Endothelial cell of umbilical vein (primary cell): ENCODE measurements around the gene SPINK6. TPM values are rescaled to one million over a fixed set of nuclear protein-coding genes. Genes with fewer than 3 reads are reported as not detected.

Experiments used
- BruUV-seq: library from RNA; stranded (reverse); fragments of 400-500 nt; replicated peaks from 2 replicates; lab custom pipeline; 2021; lab: Mats Ljungman, UMichigan
- CTCF ChIA-PET: fragments of 300-600, 350-600 bp; sonication (Branson Sonifier 250); formaldehyde crosslinking; loops from one replicate; lab custom pipeline; 2021; ENCODE audit warnings: antibody characterized with exemption, inconsistent platforms; lab: Charles Lee
- POLR2A ChIA-PET: fragments of 300-600, 350-600 bp; sonication (Branson Sonifier 250); formaldehyde crosslinking; loops from one replicate; lab custom pipeline; 2021; ENCODE audit warnings: antibody characterized with exemption, inconsistent platforms; lab: Charles Lee
- DNase-seq: peaks from one replicate; pipeline ENCODE4 v3.0.0-alpha.2; 2011; ENCODE audit warnings: low read depth, low spot score
- FAIRE-seq: peaks from 2 replicates; lab custom pipeline; 2011; peaks lifted over from hg19 to GRCh38; lab: Jason Lieb, UNC
- H2AFZ ChIP-seq: 2 replicates; pipeline ENCODE4 v1.6.0; 2012; ENCODE audit warnings: low read depth, low read length, control low read depth, inconsistent platforms
- H3K27ac ChIP-seq: 2 replicates; pipeline ENCODE4 v1.5.1; 2011; ENCODE audit warnings: low read depth, mild to moderate bottlenecking, control low read depth, low read length, moderate library complexity; ENCODE audit not compliant: insufficient read depth
- H3K27me3 ChIP-seq, 2 experiments: 2 replicates each; pipeline versions ENCODE4 v1.6.0 to v1.6.1; 2011; ENCODE audit warnings: low read length in 2 of 2, mixed read lengths in 1 of 2; ENCODE audit not compliant: control insufficient read depth in 2 of 2, insufficient read depth in 2 of 2
- H3K36me3 ChIP-seq, 2 experiments: 2 replicates in 1 of 2; 3 replicates in 1 of 2; pipeline ENCODE4 v1.5.1; 2011; ENCODE audit warnings: low read length in 2 of 2, mild to moderate bottlenecking in 1 of 2, moderate library complexity in 1 of 2; ENCODE audit not compliant: control insufficient read depth in 2 of 2, insufficient read depth in 2 of 2; ENCODE audit errors: extremely low read depth in 1 of 2
- H3K4me1 ChIP-seq: 3 replicates; pipeline ENCODE4 v1.5.1; 2011; ENCODE audit warnings: mild to moderate bottlenecking, low read length; ENCODE audit not compliant: control insufficient read depth, insufficient read depth; ENCODE audit errors: extremely low read depth
- H3K4me2 ChIP-seq: 2 replicates; pipeline ENCODE4 v1.6.1; 2011; ENCODE audit warnings: low read length, control low read depth, mixed read lengths; ENCODE audit not compliant: insufficient read depth
- H3K4me3 ChIP-seq, 3 experiments: fragments of 200-600 bp in 1 of 3; sonication (generic), shearing (Covaris generic) in 1 of 3; replicated peaks in 1 of 3; 2 replicates each; pipeline ENCODE4 v1.5.1; 2011 to 2016; ENCODE audit warnings: control low read depth in 3 of 3, low read length in 3 of 3, mild to moderate bottlenecking in 2 of 3, inconsistent platforms in 1 of 3, low read depth in 1 of 3, moderate library complexity in 1 of 3; ENCODE audit not compliant: insufficient read depth in 1 of 3
- H3K79me2 ChIP-seq: 2 replicates; pipeline ENCODE4 v1.6.0; 2012; ENCODE audit warnings: low read length, inconsistent platforms; ENCODE audit not compliant: control insufficient read depth, insufficient read depth
- H3K9ac ChIP-seq: replicated peaks from 2 replicates; pipeline ENCODE3; 2011; ENCODE audit warnings: low read length, control low read depth; ENCODE audit not compliant: insufficient read depth; ENCODE audit errors: extremely low read depth
- H3K9me1 ChIP-seq: replicated peaks from 3 replicates; pipeline ENCODE4 v1.6.0; 2011; ENCODE audit warnings: mild to moderate bottlenecking, low read length; ENCODE audit not compliant: control insufficient read depth, insufficient read depth; ENCODE audit errors: extremely low read depth
- H3K9me3 ChIP-seq: replicated peaks from 2 replicates; pipeline ENCODE4 v1.5.1; 2012; ENCODE audit warnings: low read length, inconsistent platforms; ENCODE audit not compliant: control insufficient read depth, insufficient read depth
- H4K20me1 ChIP-seq: replicated peaks from 2 replicates; pipeline ENCODE3; 2011; ENCODE audit warnings: mild to moderate bottlenecking, low read length; ENCODE audit not compliant: control insufficient read depth, insufficient read depth; ENCODE audit errors: extremely low read depth
- CTCF ChIP-seq, 2 donors: IDR thresholded peaks; 1 replicate in 1 of 2; 2 replicates in 1 of 2; pipeline ENCODE4 v1.5.1; 2011; ENCODE audit warnings: low read length in 2 of 2, mild to moderate bottlenecking in 2 of 2, moderate library complexity in 2 of 2, control low read depth in 1 of 2, inconsistent platforms in 1 of 2, low read depth in 1 of 2; ENCODE audit not compliant: insufficient read depth in 1 of 2; ENCODE audit errors: extremely low read depth in 1 of 2
- EZH2 ChIP-seq: IDR thresholded peaks from 2 replicates; pipeline ENCODE4 v1.6.1; 2012; ENCODE audit warnings: borderline replicate concordance, low read depth, mild to moderate bottlenecking, moderate library complexity, low read length, inconsistent platforms; ENCODE audit not compliant: severe bottlenecking
- FOS ChIP-seq: IDR thresholded peaks from 2 replicates; pipeline ENCODE4 v1.6.1; 2011; ENCODE audit warnings: mild to moderate bottlenecking, low read length, moderate library complexity, borderline replicate concordance; ENCODE audit not compliant: insufficient read depth
- GATA2 ChIP-seq: IDR thresholded peaks from 2 replicates; pipeline ENCODE4 v1.7.0; 2011; ENCODE audit warnings: low read depth, mild to moderate bottlenecking, moderate library complexity, mixed read lengths, low read length; ENCODE audit not compliant: insufficient read length, insufficient read depth
- JUN ChIP-seq: IDR thresholded peaks from 2 replicates; pipeline ENCODE4 v1.6.1; 2011; ENCODE audit warnings: borderline replicate concordance, low read depth; ENCODE audit not compliant: insufficient read length, insufficient read depth
- MAX ChIP-seq: IDR thresholded peaks from 2 replicates; pipeline ENCODE4 v1.6.1; 2011; ENCODE audit not compliant: insufficient read depth, insufficient read length
- MYC ChIP-seq: IDR thresholded peaks from one replicate; pipeline ENCODE4 v1.6.1; 2011; ENCODE audit warnings: mild to moderate bottlenecking, low read depth, low read length
- POLR2A ChIP-seq: IDR thresholded peaks from 2 replicates; pipeline ENCODE4 v1.6.1; 2012; ENCODE audit warnings: low read depth, mild to moderate bottlenecking, control low read depth, low read length
- POLR2AphosphoS5 ChIP-seq: IDR thresholded peaks from 2 replicates; pipeline ENCODE4 v1.6.1; 2012; ENCODE audit warnings: low read depth, mild to moderate bottlenecking, control low read depth, low read length, moderate library complexity; ENCODE audit not compliant: insufficient read depth
- dilution Hi-C: fragments of 300-500 bp; cut with MboI; formaldehyde crosslinking; loops from one replicate; pipeline ENCODE4 v1.15.0; 2019; ENCODE audit warnings: low sequenced_read_pairs; ENCODE audit not compliant: extremely low pct_ligation_motif_present
- intact Hi-C: fragments of 100-400 bp; cut with micrococcal nuclease; formaldehyde crosslinking; loops from one replicate; pipeline ENCODE4 v1.10.0; 2022
- polyA plus RNA-seq, 4 experiments: library from polyadenylated mRNA; depleted of rRNA in 3 of 4; stranded (reverse) in 3 of 4; unstranded in 1 of 4; fragments of >200 nt; gene quantifications; 2 replicates each; pipeline versions ENCODE4 v1.2.1 to v1.2.3, GENCODE V29; 2011 to 2012; ENCODE audit warnings: missing spikeins in 1 of 4
- total RNA-seq: library from RNA; stranded (reverse); gene quantifications from 2 replicates; pipeline ENCODE4 v1.2.3, GENCODE V29; 2021

SPINK6 gene
- total and polyA plus RNA-seq, 2 donors (not counting 3 experiments of a cell fraction or from before 2014, with no cell fraction given), result not detected

- Histone ChIP-seq H3K36me3 (no peaks in the 10 kb centered on the region), H3K9me3 (no peaks in the 10 kb centered on the region), H2AFZ (no peak overlapping the region), H3K9ac (no peak overlapping the region), H3K9me1 (no peaks in the 10 kb centered on the region), H3K4me1 (no peaks in the 10 kb centered on the region), H3K4me2 (no peak overlapping the region), H3K4me3 (no peak overlapping the region), H3K79me2 (no peaks in the 10 kb centered on the region), H3K27ac (no peak overlapping the region), H4K20me1 (no peaks in the 10 kb centered on the region), H3K27me3 (no peaks in the 10 kb centered on the region)
- TF ChIP-seq MYC (no peak), GATA2 (no peak)
- dilution Hi-C loops (no loop called here), intact Hi-C loops (no loop called here)
- FAIRE-seq (no peak), DNase-seq (no peak)
- ChIA-PET POLR2A (no interaction called here), CTCF (interaction anchor here (1.1 to 1.4 kb wide), 2 partner anchors 12 to 13 kb away, joined by 3 read pairs; no protein-coding TSS in a partner anchor)
- no TSS peak for BruUV-seq
Observed at GRCh38 chr5:148229840-148230239, 27.0 kb downstream of the SPINK6 start.

- no peak overlapping the region for H3K4me2 ChIP-seq
- BruUV-seq, result no TSS peak
- no peak overlapping the region for H3K27ac ChIP-seq
- dilution Hi-C loops, result no loop called here
- H4K20me1 ChIP-seq, result no peaks in the 10 kb centered on the region
- CTCF ChIA-PET, result interaction anchor here (1.4 kb wide), 1 partner anchor 13 kb away, joined by 3 read pairs; no protein-coding TSS in a partner anchor
- no peak overlapping the region for H2AFZ ChIP-seq
- no peaks in the 10 kb centered on the region for H3K4me1 ChIP-seq
- no peaks in the 10 kb centered on the region for H3K36me3 ChIP-seq
- H3K79me2 ChIP-seq, result no peaks in the 10 kb centered on the region
- no peaks in the 10 kb centered on the region for H3K9me1 ChIP-seq
- POLR2A ChIA-PET, result no interaction called here
- H3K9ac ChIP-seq, result no peak overlapping the region
- no peak for TF ChIP-seq POLR2A
- TF ChIP-seq MAX, result no peak
- TF ChIP-seq JUN, result no peak
- TF ChIP-seq FOS, result no peak
- TF ChIP-seq EZH2, result no peak
- no peak for TF ChIP-seq GATA2
- no peak for TF ChIP-seq POLR2AphosphoS5
- no peak for TF ChIP-seq MYC
- TF ChIP-seq CTCF (IDR thresholded peaks at IDR 0.05; ENCODE audit: extremely low read depth in 1 of 2, insufficient read depth in 1 of 2, low read depth in 1 of 2, low read length in 2 of 2), result no peak
- intact Hi-C loops, result no loop called here
- no peaks in the 10 kb centered on the region for H3K27me3 ChIP-seq
- DNase-seq (no peak), FAIRE-seq (no peak)
- no peaks in the 10 kb centered on the region for H3K9me3 ChIP-seq
- no peak overlapping the region for H3K4me3 ChIP-seq
Observed at GRCh38 chr5:148230240-148230639, 27.4 kb downstream of the SPINK6 start.
